Astrocyte of the spinal cord (primary cell): ENCODE measurements around the gene SUB1.

ENCODE experiments used
- DNase-seq: peaks from one replicate; pipeline ENCODE4 v3.0.0; 2011; ENCODE audit warnings: low read depth, low spot score
- H3K4me3 ChIP-seq: 2 replicates; pipeline ENCODE4 v1.5.1; 2011; ENCODE audit warnings: low read depth, mild to moderate bottlenecking, low read length, moderate library complexity
- in situ Hi-C: cut with HindIII; loops from 2 replicates; pipeline ENCODE4 v1.10.0; 2017; ENCODE audit warnings: low sequenced_read_pairs
- TF ChIP-seq, protein P1 (sequence below): IDR thresholded peaks from 2 replicates; pipeline ENCODE4 v1.5.1; 2012; ENCODE audit warnings: low read depth, mild to moderate bottlenecking, low read length, inconsistent platforms

Gene SUB1

GRCh38 chr5:32559411-32559810 is 25.9 kb upstream of the SUB1 start:
- in situ Hi-C loops: no loop called here
- TF ChIP-seq, protein P1, sequence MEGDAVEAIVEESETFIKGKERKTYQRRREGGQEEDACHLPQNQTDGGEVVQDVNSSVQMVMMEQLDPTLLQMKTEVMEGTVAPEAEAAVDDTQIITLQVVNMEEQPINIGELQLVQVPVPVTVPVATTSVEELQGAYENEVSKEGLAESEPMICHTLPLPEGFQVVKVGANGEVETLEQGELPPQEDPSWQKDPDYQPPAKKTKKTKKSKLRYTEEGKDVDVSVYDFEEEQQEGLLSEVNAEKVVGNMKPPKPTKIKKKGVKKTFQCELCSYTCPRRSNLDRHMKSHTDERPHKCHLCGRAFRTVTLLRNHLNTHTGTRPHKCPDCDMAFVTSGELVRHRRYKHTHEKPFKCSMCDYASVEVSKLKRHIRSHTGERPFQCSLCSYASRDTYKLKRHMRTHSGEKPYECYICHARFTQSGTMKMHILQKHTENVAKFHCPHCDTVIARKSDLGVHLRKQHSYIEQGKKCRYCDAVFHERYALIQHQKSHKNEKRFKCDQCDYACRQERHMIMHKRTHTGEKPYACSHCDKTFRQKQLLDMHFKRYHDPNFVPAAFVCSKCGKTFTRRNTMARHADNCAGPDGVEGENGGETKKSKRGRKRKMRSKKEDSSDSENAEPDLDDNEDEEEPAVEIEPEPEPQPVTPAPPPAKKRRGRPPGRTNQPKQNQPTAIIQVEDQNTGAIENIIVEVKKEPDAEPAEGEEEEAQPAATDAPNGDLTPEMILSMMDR: no peak
- DNase-seq: no peak
- no peak overlapping the region for H3K4me3 ChIP-seq

DNA sequence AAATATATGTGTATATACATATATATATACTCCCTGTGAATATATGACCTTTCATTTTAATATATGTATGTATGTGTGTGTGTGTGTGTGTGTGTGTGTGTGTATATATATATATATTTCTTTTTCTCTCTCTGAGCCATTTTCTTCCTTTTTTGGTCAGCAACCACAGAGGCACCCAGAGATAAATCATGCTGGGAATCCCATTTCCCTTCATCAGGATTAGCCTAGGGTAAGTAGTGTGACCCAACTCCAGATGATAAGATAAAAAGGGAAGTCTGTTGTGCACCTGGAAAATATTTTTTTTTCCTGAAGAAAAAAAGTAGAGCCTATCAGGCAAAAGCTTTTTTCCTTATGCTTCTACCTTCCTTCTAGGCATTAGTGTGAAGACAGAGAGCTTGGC is 25.4 kb upstream of the SUB1 start:
- H3K4me3 ChIP-seq: no peak overlapping the region
- TF ChIP-seq, protein P1: no peak
- no peak for DNase-seq
- in situ Hi-C loops: no loop called here

GRCh38 chr5:32562056-32562455 is 23.3 kb upstream of the SUB1 start:
- H3K4me3 ChIP-seq: no peak overlapping the region
- TF ChIP-seq, protein P1: no peak
- in situ Hi-C loops: no loop called here
- no peak for DNase-seq

DNA sequence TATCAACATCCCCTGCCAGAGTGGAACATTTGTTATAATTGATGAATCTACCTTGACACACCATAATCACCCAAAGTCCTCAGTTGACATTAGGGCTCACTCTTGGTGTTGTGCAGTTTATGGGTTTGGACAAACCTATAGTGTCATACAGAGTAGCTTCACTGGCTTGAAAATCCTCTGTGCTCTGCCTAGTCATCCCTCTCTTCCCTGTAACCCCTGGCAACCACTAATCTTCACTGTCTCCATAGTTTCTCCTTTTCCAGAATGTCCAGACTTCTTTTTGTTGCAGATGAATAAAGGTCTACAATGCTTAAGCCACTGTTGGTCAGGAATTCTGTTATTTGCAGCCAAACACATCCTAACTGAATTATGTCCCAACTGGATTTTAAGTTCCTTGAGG is 22.5 kb upstream of the SUB1 start:
- DNase-seq: no peak
- no peak overlapping the region for H3K4me3 ChIP-seq
- TF ChIP-seq, protein P1: no peak
- in situ Hi-C loops: no loop called here

DNA sequence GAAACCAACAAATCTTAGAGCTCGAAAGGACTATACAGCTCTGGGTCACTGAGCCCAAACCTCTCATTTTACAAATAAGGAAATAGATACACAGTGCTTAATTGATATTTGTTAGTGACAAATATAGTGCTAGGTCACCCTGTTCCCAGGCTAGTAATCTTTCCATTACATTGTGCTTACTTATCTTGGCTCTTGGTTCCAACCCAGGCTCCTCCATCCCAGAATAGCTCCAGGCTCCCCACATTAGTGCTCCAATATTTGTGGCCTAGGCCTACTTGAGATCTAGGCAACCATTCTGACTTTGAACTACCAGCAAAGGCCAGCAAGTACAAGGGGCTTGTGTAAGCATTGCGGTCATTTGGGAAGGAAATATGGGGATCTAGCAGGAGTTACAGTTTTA is 21.7 kb upstream of the SUB1 start:
- in situ Hi-C loops: no loop called here
- TF ChIP-seq, protein P1: no peak
- H3K4me3 ChIP-seq: no peak overlapping the region
- DNase-seq: no peak

DNA sequence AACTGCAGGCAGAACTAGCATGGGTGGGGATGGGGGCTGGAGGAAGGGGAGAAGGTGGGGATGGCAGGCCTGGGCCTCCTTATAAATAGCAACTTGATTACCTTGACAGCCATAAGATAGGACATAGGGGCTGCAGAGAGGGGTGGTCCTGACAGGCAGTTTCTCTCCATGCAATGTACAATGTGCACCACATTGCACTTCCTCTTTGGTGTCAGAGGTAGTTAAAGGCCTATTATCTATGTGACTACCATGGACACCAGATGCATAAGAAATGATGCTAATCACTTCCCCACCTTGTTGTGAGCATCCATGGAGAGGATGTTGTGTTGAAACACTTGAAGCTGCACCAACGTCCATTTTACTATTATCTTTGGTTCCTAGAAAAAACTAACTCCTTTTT is 20.2 kb upstream of the SUB1 start:
- H3K4me3 ChIP-seq: no peak overlapping the region
- in situ Hi-C loops: no loop called here
- TF ChIP-seq, protein P1: no peak
- DNase-seq: no peak

DNA sequence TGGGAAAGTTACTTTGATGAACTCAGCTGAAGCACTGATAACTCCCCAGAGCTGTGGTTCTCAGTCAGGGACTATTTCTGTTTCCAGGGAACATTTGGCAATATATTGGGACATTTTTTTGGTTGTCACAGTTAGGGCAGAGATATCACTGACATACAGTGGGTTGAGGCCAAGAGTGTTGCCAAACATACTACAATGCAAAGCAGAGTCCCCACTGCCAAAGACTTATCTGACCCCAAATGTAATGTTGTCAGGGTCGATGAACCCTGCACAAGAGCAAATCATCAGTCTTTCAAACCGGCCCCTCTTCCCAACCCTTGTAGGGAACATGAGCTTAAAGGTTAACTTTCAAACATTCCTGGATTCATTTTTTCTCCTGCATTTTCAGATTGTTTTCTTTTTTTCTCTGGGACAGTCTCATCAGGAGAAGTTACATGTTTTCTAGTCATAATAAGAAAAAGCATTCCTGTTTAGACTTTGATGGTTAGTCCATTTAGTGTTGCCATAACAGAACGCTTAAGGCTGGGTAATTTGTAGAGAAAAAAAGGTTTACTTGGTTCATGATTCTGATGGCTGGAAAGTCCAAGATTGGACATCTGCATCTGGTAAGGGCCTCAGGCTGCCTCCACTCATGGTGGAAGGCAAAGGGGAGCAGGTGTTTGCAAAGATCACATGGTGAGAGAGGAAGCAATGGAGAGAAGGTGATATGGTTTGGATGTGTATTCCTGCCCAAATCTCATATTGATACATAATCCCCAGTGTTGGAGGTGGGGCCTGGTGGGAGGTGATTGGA is 18.8 kb upstream of the SUB1 start:
- TF ChIP-seq, protein P1: no peak
- no peak overlapping the region for H3K4me3 ChIP-seq
- in situ Hi-C loops: no loop called here
- DNase-seq: no peak
